Brain microvascular endothelial cell (primary cell): ENCODE results near the gene ACER2.
"Not testable (repeated sequence)": the region's sequence is repeated elsewhere in the genome, so short reads cannot be mapped to it uniquely, and the experiment has no call there.

Source experiments
- DNase-seq: peaks from one replicate; pipeline ENCODE4 v3.0.0-alpha.2; 2020
- H3K27ac ChIP-seq: fragments of 250-450 bp; sonication (Bioruptor Pico); 2 replicates; pipeline ENCODE4 v1.5.1; 2020; ENCODE audit warnings: mild to moderate bottlenecking, moderate library complexity
- H3K27me3 ChIP-seq: fragments of 250-450 bp; sonication (Bioruptor Pico); replicated peaks from 2 replicates; pipeline ENCODE4 v1.5.1; 2020; ENCODE audit warnings: mild to moderate bottlenecking
- H3K36me3 ChIP-seq: fragments of 250-450 bp; sonication (Bioruptor Pico); replicated peaks from 2 replicates; pipeline ENCODE4 v1.5.1; 2020; ENCODE audit warnings: mild to moderate bottlenecking
- H3K4me3 ChIP-seq: 2 replicates; pipeline ENCODE4 v1.5.1; 2011; ENCODE audit warnings: low read depth, mild to moderate bottlenecking, control low read depth, low read length, moderate library complexity
- CTCF ChIP-seq: IDR thresholded peaks from 2 replicates; pipeline ENCODE4 v1.5.1; 2011; ENCODE audit warnings: low read depth, mild to moderate bottlenecking, moderate library complexity, low read length, control low read depth, inconsistent platforms; ENCODE audit errors: missing control alignments
- in situ Hi-C: cut with HindIII; loops from 2 replicates; pipeline ENCODE4 v1.10.0; 2017; ENCODE audit warnings: low sequenced_read_pairs, low pct_ligation_motif_present

The ACER2 gene

GRCh38 chr9:19424176-19424779 is 15.5 kb downstream of the ACER2 start:
- no peak overlapping the region for H3K4me3 ChIP-seq
- in situ Hi-C loops: no loop called here
- H3K27ac ChIP-seq: no peak overlapping the region
- TF ChIP-seq CTCF: no peak
- DNase-seq: no peak
- no peaks in the 10 kb centered on the region for H3K36me3 ChIP-seq
- no peaks in the 10 kb centered on the region for H3K27me3 ChIP-seq

- Histone ChIP-seq H3K36me3 (no peaks in the 10 kb centered on the region), H3K27ac (no peak overlapping the region), H3K27me3 (no peaks in the 10 kb centered on the region), H3K4me3 (no peak overlapping the region)
- no peak for TF ChIP-seq CTCF
- no peak for DNase-seq
- in situ Hi-C loops: no loop called here
Measured at GRCh38 chr9:19429595-19429994, 20.8 kb downstream of the ACER2 start.

- H3K36me3 ChIP-seq: no peaks in the 10 kb centered on the region
- in situ Hi-C loops: no loop called here
- TF ChIP-seq CTCF: no peak
- no peak for DNase-seq
- no peak overlapping the region for H3K27ac ChIP-seq
- H3K4me3 ChIP-seq: no peak overlapping the region
- no peaks in the 10 kb centered on the region for H3K27me3 ChIP-seq
Measured at GRCh38 chr9:19430201-19430760, 21.5 kb downstream of the ACER2 start.

GRCh38 chr9:19431361-19432171 is 22.8 kb downstream of the ACER2 start:
- no peaks in the 10 kb centered on the region for H3K36me3 ChIP-seq
- TF ChIP-seq CTCF: no peak
- in situ Hi-C loops: no loop called here
- H3K4me3 ChIP-seq: no peak overlapping the region
- no peaks in the 10 kb centered on the region for H3K27me3 ChIP-seq
- H3K27ac ChIP-seq: no peak overlapping the region
- DNase-seq: no peak

GRCh38 chr9:19432473-19432872 is 23.7 kb downstream of the ACER2 start:
- H3K27me3 ChIP-seq: no peaks in the 10 kb centered on the region
- no peak for TF ChIP-seq CTCF
- DNase-seq: no peak
- H3K27ac ChIP-seq: no peak overlapping the region
- in situ Hi-C loops: no loop called here
- H3K36me3 ChIP-seq: no peaks in the 10 kb centered on the region
- no peak overlapping the region for H3K4me3 ChIP-seq

GRCh38 chr9:19433729-19434128 is 24.9 kb downstream of the ACER2 start:
- in situ Hi-C loops, H3K4me3 ChIP-seq, H3K27me3 ChIP-seq, H3K27ac ChIP-seq, H3K36me3 ChIP-seq, DNase-seq: not testable (repeated sequence)
